Erythroblast (primary cell): ENCODE data around the gene STK40.

ENCODE experiments used
- GATA1 ChIP-seq: IDR thresholded peaks from 2 replicates; pipeline ENCODE4 v1.6.1; 2011; ENCODE audit warnings: low read depth, mild to moderate bottlenecking, control low read depth, low read length, moderate library complexity
- POLR2A ChIP-seq: IDR thresholded peaks from 2 replicates; pipeline ENCODE4 v1.6.1; 2011; ENCODE audit warnings: mild to moderate bottlenecking, low read length

DNA sequence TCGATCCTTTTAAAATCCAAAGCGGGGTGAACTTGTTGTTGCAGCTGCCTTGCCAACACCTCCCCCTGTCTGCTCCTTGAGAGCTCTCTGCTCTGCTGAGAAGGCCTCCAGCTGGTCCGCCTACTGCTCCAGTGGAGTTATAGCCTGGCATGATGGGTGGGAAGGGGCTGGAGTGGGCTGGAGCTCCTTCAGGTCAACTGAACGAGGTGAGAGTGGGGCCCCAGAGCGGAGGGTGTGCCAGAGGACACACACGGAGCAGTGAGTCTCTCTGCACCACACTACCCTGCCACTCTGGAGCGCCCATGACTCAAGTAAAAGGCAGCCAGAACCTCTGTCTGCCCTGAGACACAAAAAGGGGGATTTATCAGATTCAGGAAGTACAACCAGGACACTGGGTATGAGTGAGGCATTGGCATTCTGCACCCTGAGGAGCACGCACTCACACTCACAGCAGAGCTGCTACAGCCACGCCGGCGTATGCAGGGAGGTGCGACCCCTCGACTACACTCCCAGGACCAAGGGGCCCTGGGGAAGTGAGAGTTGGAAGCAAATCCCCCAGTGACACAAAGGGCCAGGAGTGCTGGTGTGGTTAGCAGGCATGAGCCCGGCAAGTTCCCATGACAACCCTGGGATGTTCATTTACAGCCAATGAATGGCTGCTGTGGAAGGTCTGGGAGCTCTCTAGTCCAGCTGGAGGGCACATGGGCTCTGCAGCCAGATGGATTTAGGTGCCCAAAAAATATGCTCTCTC, 34.3 kb downstream of the STK40 start:
- TF ChIP-seq POLR2A (no peak), GATA1 (no peak)
